ENCODE measurements around the gene GLT6D1. TPM values are rescaled to one million over a fixed set of nuclear protein-coding genes. Genes with fewer than 3 reads are reported as not detected.

Gene GLT6D1
- total and polyA plus RNA-seq, 2 donors (not counting 1 experiment from before 2014, with no cell fraction given) = not detected

- Mint-ChIP-seq H3K4me1 (no peaks in the 10 kb centered on the region), H3K27ac (no peak overlapping the region), H3K27me3 (peaks cover 3% of the 10 kb centered on the region), H3K9me3 (ENCODE audit: insufficient read depth) (no peaks in the 10 kb centered on the region), H3K4me3 (no peak overlapping the region)
- Histone ChIP-seq H3K4me3 (ENCODE audit: control extremely low read depth in 1 of 5, extremely low read depth in 1 of 5, insufficient read depth in 1 of 5, low read depth in 2 of 5, low read length in 4 of 5) (no peak overlapping the region), H3K9me3 (ENCODE audit: control extremely low read depth in 1 of 3, control insufficient read depth in 2 of 3, insufficient read depth in 1 of 3, low read length in 2 of 3) (peaks cover 0 to 4% (median 0%) of the 10 kb centered on the region in 3 donors), H3K9ac (ENCODE audit: low read length) (no peak overlapping the region), H3K36me3 (replicated peaks in 1 of 2; ENCODE audit: control extremely low read depth in 1 of 2, control insufficient read depth in 1 of 2, extremely low read depth in 1 of 2, insufficient read depth in 2 of 2, low read length in 1 of 2) (no peaks in the 10 kb centered on the region), H4K20me1 (ENCODE audit: control insufficient read depth, insufficient read depth, low read length, poor library complexity, severe bottlenecking) (no peaks in the 10 kb centered on the region), H2AFZ (ENCODE audit: insufficient read depth, low read depth, low read length, poor library complexity, severe bottlenecking) (no peak overlapping the region), H3K4me1 (ENCODE audit: control insufficient read depth in 2 of 2, insufficient read depth in 2 of 2, low read length in 2 of 2) (no peaks in the 10 kb centered on the region), H3K27ac (ENCODE audit: low read length in 2 of 2) (no peak overlapping the region), H3K79me2 (ENCODE audit: control insufficient read depth, insufficient read depth, low read length) (no peaks in the 10 kb centered on the region), H3K4me2 (replicated peaks; ENCODE audit: low read depth, low read length, poor library complexity, severe bottlenecking) (no peak overlapping the region), H3K27me3 (replicated peaks in 1 of 4; ENCODE audit: control extremely low read depth in 1 of 4, control insufficient read depth in 3 of 4, insufficient read depth in 4 of 4, low read length in 3 of 4) (no peaks in the 10 kb centered on the region)
- intact Hi-C loops (cut with micrococcal nuclease) = no loop called here
- ATAC-seq (ENCODE audit: low read depth) (no peak), DNase-seq (no peak)
- 25% methylated on average over 2 of the region's 2 CpGs for WGBS (ENCODE audit: insufficient coverage)
- TF ChIP-seq EZH2 (IDR thresholded peaks at IDR 0.05; ENCODE audit: borderline replicate concordance, insufficient read depth, low read depth, low read length, poor library complexity, severe bottlenecking) = no peak
- TF ChIP-seq, protein P1, sequence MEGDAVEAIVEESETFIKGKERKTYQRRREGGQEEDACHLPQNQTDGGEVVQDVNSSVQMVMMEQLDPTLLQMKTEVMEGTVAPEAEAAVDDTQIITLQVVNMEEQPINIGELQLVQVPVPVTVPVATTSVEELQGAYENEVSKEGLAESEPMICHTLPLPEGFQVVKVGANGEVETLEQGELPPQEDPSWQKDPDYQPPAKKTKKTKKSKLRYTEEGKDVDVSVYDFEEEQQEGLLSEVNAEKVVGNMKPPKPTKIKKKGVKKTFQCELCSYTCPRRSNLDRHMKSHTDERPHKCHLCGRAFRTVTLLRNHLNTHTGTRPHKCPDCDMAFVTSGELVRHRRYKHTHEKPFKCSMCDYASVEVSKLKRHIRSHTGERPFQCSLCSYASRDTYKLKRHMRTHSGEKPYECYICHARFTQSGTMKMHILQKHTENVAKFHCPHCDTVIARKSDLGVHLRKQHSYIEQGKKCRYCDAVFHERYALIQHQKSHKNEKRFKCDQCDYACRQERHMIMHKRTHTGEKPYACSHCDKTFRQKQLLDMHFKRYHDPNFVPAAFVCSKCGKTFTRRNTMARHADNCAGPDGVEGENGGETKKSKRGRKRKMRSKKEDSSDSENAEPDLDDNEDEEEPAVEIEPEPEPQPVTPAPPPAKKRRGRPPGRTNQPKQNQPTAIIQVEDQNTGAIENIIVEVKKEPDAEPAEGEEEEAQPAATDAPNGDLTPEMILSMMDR (IDR thresholded peaks at IDR 0.05) = no peak
- ChIA-PET POLR2A (no interaction called here), CTCF (no interaction called here)
Measured at GRCh38 chr9:135579356-135579755, 60.0 kb downstream of the GLT6D1 start.

- H3K27me3 ChIP-seq (replicated peaks in 1 of 4; ENCODE audit: control extremely low read depth in 1 of 4, control insufficient read depth in 3 of 4, insufficient read depth in 4 of 4, low read length in 3 of 4) = no peaks in the 10 kb centered on the region
- no peaks in the 10 kb centered on the region for H3K79me2 ChIP-seq (ENCODE audit: control insufficient read depth, insufficient read depth, low read length)
- no peak overlapping the region for H3K9ac ChIP-seq (ENCODE audit: low read length)
- H3K4me3 Mint-ChIP-seq = no peak overlapping the region
- no peaks in the 10 kb centered on the region for H3K9me3 Mint-ChIP-seq (ENCODE audit: insufficient read depth)
- no peak overlapping the region for H3K4me3 ChIP-seq (ENCODE audit: control extremely low read depth in 1 of 5, extremely low read depth in 1 of 5, insufficient read depth in 1 of 5, low read depth in 2 of 5, low read length in 4 of 5)
- H3K4me1 Mint-ChIP-seq = no peaks in the 10 kb centered on the region
- peaks cover 0 to 4% (median 0%) of the 10 kb centered on the region in 3 donors for H3K9me3 ChIP-seq (ENCODE audit: control extremely low read depth in 1 of 3, control insufficient read depth in 2 of 3, insufficient read depth in 1 of 3, low read length in 2 of 3)
- no peak overlapping the region for H3K27ac Mint-ChIP-seq
- WGBS (ENCODE audit: insufficient coverage) = 96% methylated on average over 7 of the region's 10 CpGs
- intact Hi-C loops (cut with micrococcal nuclease) = no loop called here
- H3K27ac ChIP-seq (ENCODE audit: low read length in 2 of 2) = no peak overlapping the region
- no peaks in the 10 kb centered on the region for H3K4me1 ChIP-seq (ENCODE audit: control insufficient read depth in 2 of 2, insufficient read depth in 2 of 2, low read length in 2 of 2)
- POLR2A ChIA-PET = no interaction called here
- ATAC-seq (ENCODE audit: low read depth) = no peak
- H3K36me3 ChIP-seq (replicated peaks in 1 of 2; ENCODE audit: control extremely low read depth in 1 of 2, control insufficient read depth in 1 of 2, extremely low read depth in 1 of 2, insufficient read depth in 2 of 2, low read length in 1 of 2) = no peaks in the 10 kb centered on the region
- no peaks in the 10 kb centered on the region for H4K20me1 ChIP-seq (ENCODE audit: control insufficient read depth, insufficient read depth, low read length, poor library complexity, severe bottlenecking)
- H3K4me2 ChIP-seq (replicated peaks; ENCODE audit: low read depth, low read length, poor library complexity, severe bottlenecking) = no peak overlapping the region
- H2AFZ ChIP-seq (ENCODE audit: insufficient read depth, low read depth, low read length, poor library complexity, severe bottlenecking) = no peak overlapping the region
- TF ChIP-seq, protein P1 (IDR thresholded peaks at IDR 0.05) = no peak
- no peak for TF ChIP-seq EZH2 (IDR thresholded peaks at IDR 0.05; ENCODE audit: borderline replicate concordance, insufficient read depth, low read depth, low read length, poor library complexity, severe bottlenecking)
- CTCF ChIA-PET = no interaction called here
- H3K27me3 Mint-ChIP-seq = peaks cover 3% of the 10 kb centered on the region
- DNase-seq = no peak
Measured at GRCh38 chr9:135577256-135577655, 62.1 kb downstream of the GLT6D1 start.
